HG03135 (cell line): ENCODE measurements around the gene USP7.
"Not testable (repeated sequence)": the region's sequence is repeated elsewhere in the genome, so short reads cannot be mapped to it uniquely, and the experiment has no call there.

Experiments
- ATAC-seq: cut with Tn5 transposase; IDR thresholded peaks from one replicate; pipeline ENCODE4 v1.9.1; 2021; ENCODE audit warnings: mild to moderate bottlenecking, moderate library complexity; ENCODE audit not compliant: unreplicated experiment

Gene USP7

GRCh38 chr16:8882725-8883377 lies 80.9 kb downstream of the USP7 start:
- no peak for ATAC-seq

- no peak for ATAC-seq
Observed at GRCh38 chr16:8882041-8882617, 81.6 kb downstream of the USP7 start, which contains the start of gene LITAFD. Gene LITAFD (plus strand): TSS chr16:8882351. CDS start chr16:8884356, 2,005 bp downstream.

GRCh38 chr16:8880839-8881510 lies 82.7 kb downstream of the USP7 start:
- ATAC-seq, result no peak

- no peak for ATAC-seq
Observed at GRCh38 chr16:8878523-8878911, 85.2 kb downstream of the USP7 start.

- ATAC-seq, result no peak
Observed at GRCh38 chr16:8877894-8878522, 85.7 kb downstream of the USP7 start.

GRCh38 chr16:8875317-8875716 lies 88.4 kb downstream of the USP7 start:
- ATAC-seq, result not testable (repeated sequence)

- no peak for ATAC-seq
Observed at GRCh38 chr16:8874388-8874787, 89.3 kb downstream of the USP7 start.

GRCh38 chr16:8873866-8874195 lies 89.9 kb downstream of the USP7 start:
- not testable (repeated sequence) for ATAC-seq

GRCh38 chr16:8872967-8873865 lies 90.5 kb downstream of the USP7 start:
- ATAC-seq, result no peak

GRCh38 chr16:8872071-8872470 lies 91.6 kb downstream of the USP7 start:
- no peak for ATAC-seq

GRCh38 chr16:8869988-8870241 lies 93.8 kb downstream of the USP7 start:
- not testable (repeated sequence) for ATAC-seq

- ATAC-seq, result no peak
Observed at GRCh38 chr16:8869212-8869987, 94.3 kb downstream of the USP7 start.

GRCh38 chr16:8868416-8869211 lies 95.1 kb downstream of the USP7 start, which contains the start of gene CARHSP1:
Gene CARHSP1 (minus strand): TSS chr16:8869006. CDS start chr16:8859328, 9,678 bp downstream.
- peak; percentile 66 for ATAC-seq

- ATAC-seq, result no peak
Observed at GRCh38 chr16:8867932-8868415, 95.7 kb downstream of the USP7 start.

- ATAC-seq, result no peak
Observed at GRCh38 chr16:8867216-8867931, 96.3 kb downstream of the USP7 start.

- ATAC-seq, result no peak
Observed at GRCh38 chr16:8866884-8867215, 96.9 kb downstream of the USP7 start.

- ATAC-seq, result no peak
Observed at GRCh38 chr16:8866118-8866883, 97.4 kb downstream of the USP7 start.
